ENCODE data around the gene VWCE. TPM values are rescaled to one million over a fixed set of nuclear protein-coding genes. Genes with fewer than 3 reads are reported as not detected.

The VWCE gene
- total RNA-seq, 1 donor from 2014 or later: 19.2 TPM

DNA sequence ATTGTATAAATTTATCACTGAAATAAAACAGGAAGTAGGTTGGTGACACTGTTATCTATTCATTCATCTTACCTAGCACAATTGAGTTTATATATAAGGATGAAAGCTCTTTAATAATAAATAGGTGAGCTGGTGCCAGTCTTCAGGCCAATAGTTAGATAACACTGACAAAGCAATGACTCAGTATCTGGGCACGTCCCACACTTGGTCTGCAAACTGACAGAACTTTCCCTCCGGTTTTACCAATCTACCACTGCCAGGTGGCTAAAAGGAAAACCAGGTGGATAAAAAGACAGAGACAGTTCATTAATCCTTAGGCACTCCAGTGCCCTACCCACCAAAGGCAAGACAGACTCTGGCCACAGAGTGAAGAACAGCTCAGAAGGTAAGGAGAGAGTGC, 20.1 kb upstream of the VWCE start:
- Histone ChIP-seq H3K36me3 (peaks cover 89 to 91% of the 10 kb centered on the region in 2 donors), H3K27me3 (no peaks in the 10 kb centered on the region), H3K27ac (no peak overlapping the region), H3K9me3 (no peaks in the 10 kb centered on the region), H3K4me1 (no peaks in the 10 kb centered on the region), H3K4me3 (no peak overlapping the region)
- TF ChIP-seq, protein P1, sequence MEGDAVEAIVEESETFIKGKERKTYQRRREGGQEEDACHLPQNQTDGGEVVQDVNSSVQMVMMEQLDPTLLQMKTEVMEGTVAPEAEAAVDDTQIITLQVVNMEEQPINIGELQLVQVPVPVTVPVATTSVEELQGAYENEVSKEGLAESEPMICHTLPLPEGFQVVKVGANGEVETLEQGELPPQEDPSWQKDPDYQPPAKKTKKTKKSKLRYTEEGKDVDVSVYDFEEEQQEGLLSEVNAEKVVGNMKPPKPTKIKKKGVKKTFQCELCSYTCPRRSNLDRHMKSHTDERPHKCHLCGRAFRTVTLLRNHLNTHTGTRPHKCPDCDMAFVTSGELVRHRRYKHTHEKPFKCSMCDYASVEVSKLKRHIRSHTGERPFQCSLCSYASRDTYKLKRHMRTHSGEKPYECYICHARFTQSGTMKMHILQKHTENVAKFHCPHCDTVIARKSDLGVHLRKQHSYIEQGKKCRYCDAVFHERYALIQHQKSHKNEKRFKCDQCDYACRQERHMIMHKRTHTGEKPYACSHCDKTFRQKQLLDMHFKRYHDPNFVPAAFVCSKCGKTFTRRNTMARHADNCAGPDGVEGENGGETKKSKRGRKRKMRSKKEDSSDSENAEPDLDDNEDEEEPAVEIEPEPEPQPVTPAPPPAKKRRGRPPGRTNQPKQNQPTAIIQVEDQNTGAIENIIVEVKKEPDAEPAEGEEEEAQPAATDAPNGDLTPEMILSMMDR (IDR thresholded peaks at IDR 0.05): no peak
- DNase-seq (ENCODE audit: low spot score in 2 of 2): no peak
- intact Hi-C loops (cut with DNase I): no loop called here

DNA sequence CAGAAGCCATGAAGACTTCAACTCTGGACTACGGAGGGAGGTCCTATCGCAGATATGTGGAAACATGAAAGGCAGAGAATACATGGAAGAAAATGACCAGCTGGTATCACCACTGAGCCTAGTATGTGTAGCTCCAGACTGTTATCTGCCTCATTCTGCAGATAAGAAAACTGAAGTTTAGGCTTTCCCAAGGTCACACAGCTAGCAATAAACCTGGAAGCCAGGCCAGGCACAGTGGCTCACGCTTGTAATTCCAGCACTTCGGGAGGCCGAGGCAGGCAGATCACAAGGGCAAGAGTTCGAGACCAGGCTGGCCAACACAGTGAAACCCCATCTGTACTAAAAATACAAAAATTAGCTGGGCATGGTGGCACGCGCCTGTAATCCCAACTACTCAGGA, 15.6 kb upstream of the VWCE start:
- intact Hi-C loops (cut with DNase I): no loop called here
- Histone ChIP-seq H3K36me3 (peaks cover 94 to 97% of the 10 kb centered on the region in 2 donors), H3K4me3 (no peak overlapping the region), H3K9me3 (no peaks in the 10 kb centered on the region), H3K27ac (no peak overlapping the region), H3K4me1 (no peaks in the 10 kb centered on the region), H3K27me3 (no peaks in the 10 kb centered on the region)
- no peak for DNase-seq (ENCODE audit: low spot score in 2 of 2)
- TF ChIP-seq, protein P1 (IDR thresholded peaks at IDR 0.05): no peak

DNA sequence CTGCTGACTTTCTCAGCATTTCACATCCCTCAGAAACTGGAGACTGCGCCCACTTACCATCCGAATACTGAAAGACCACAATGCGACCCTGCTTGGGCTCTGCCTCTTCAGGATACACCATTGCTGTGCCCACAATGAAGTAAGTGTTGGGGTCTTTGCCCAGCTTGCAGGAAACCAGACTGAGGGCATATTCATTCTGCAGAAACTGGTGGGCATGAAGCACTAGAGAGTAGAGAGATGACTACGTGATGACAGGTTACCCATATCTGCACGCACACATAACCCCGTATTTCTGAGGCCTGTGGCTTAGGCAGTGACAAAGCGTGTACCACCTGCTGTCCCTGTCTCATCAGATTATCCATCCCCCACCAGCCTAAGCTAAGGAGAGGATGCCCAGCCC, 14.6 kb upstream of the VWCE start:
- TF ChIP-seq, protein P1 (IDR thresholded peaks at IDR 0.05): no peak
- no peaks in the 10 kb centered on the region for H3K4me1 ChIP-seq
- H3K4me3 ChIP-seq: no peak overlapping the region
- no peaks in the 10 kb centered on the region for H3K27me3 ChIP-seq
- H3K27ac ChIP-seq: no peak overlapping the region
- DNase-seq (ENCODE audit: low spot score in 2 of 2): no peak
- H3K36me3 ChIP-seq: peaks cover 90 to 97% of the 10 kb centered on the region in 2 donors
- H3K9me3 ChIP-seq: no peaks in the 10 kb centered on the region
- intact Hi-C loops (cut with DNase I): no loop called here

DNA sequence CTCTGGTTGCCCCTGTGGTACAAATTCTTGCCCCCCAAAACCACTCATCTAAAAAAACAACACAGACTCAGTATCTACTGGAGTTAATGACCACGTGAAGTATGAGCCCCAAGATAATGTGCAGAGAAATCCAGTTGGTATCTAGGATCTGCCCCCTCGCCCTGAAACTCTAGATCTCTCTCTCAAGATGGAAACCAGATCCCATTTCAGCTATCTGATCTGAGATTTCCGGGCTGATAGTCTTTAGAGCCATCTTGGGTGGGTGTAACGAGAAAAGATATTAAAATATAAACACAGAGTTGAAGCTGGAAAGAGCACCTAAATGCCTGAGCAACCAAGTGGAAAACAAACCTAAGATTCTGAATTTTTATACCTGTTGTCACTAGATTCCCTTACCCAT, 14.0 kb upstream of the VWCE start:
- Histone ChIP-seq H3K4me3 (no peak overlapping the region), H3K36me3 (peaks cover 84 to 97% of the 10 kb centered on the region in 2 donors), H3K27me3 (no peaks in the 10 kb centered on the region), H3K27ac (no peak overlapping the region), H3K4me1 (no peaks in the 10 kb centered on the region), H3K9me3 (no peaks in the 10 kb centered on the region)
- no peak for DNase-seq (ENCODE audit: low spot score in 2 of 2)
- TF ChIP-seq, protein P1 (IDR thresholded peaks at IDR 0.05): no peak
- intact Hi-C loops (cut with DNase I): no loop called here

DNA sequence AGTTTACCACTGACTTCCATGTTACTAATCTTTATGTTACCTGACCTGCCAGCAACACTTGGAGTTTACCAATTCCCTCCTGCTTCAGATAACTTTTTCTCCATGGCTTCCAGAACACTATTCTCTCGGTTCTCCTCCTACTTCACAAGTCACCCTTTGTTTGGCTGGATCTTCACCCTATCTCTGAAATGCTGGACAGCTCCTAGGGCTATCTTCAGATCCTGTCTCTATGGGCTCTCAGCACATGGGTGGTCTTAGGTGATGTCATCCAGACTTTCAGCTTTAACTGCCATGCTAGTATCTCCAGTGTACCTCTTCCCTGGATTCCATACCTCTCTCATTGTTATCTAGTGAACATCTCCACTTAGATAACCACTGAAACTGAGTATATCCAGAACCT, 12.2 kb upstream of the VWCE start:
- Histone ChIP-seq H3K27ac (no peak overlapping the region), H3K9me3 (no peaks in the 10 kb centered on the region), H3K4me3 (no peak overlapping the region), H3K36me3 (peaks cover 81 to 97% of the 10 kb centered on the region in 2 donors), H3K4me1 (no peaks in the 10 kb centered on the region), H3K27me3 (no peaks in the 10 kb centered on the region)
- DNase-seq (ENCODE audit: low spot score in 2 of 2): no peak
- TF ChIP-seq, protein P1 (IDR thresholded peaks at IDR 0.05): no peak
- intact Hi-C loops (cut with DNase I): no loop called here

DNA sequence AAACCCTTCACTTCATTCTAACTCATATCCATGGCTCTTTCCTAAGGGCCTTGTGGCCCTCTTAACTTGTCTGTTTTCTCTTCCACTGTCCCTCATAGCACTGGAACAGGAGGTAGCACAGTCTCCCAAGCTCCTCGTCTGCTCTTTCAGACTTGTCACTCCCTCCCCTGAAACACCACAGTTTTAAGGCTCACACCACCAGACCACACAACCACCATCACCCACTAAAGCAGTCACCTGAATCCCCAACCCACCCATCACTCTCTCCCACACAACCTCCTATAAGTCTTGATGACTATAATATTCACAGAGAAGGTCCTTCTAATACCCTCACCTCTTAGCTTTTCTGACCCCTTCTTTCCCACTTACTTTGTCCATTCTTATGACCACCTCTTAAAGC, 11.1 kb upstream of the VWCE start:
- peaks cover 81 to 97% of the 10 kb centered on the region in 2 donors for H3K36me3 ChIP-seq
- DNase-seq (ENCODE audit: low spot score in 2 of 2): no peak
- intact Hi-C loops (cut with DNase I): no loop called here
- H3K27me3 ChIP-seq: no peaks in the 10 kb centered on the region
- no peaks in the 10 kb centered on the region for H3K4me1 ChIP-seq
- no peaks in the 10 kb centered on the region for H3K9me3 ChIP-seq
- TF ChIP-seq, protein P1 (IDR thresholded peaks at IDR 0.05): no peak
- H3K4me3 ChIP-seq: no peak overlapping the region
- no peak overlapping the region for H3K27ac ChIP-seq
